LHCN-M2 (cell line): ENCODE data around the gene C2CD2. TPM values are rescaled to one million over a fixed set of nuclear protein-coding genes. Genes with fewer than 3 reads are reported as not detected.
"Not testable (repeated sequence)": the region's sequence is repeated elsewhere in the genome, so short reads cannot be mapped to it uniquely, and the experiment has no call there.

Experiments used
- DNase-seq: peaks from one replicate; pipeline ENCODE4 v3.0.0-alpha.2; 2012; ENCODE audit warnings: low read depth
- polyA plus RNA-seq: library from polyadenylated mRNA; unstranded; fragments of >200 nt; gene quantifications from one replicate; pipeline ENCODE4 v1.2.1, GENCODE V29; 2012; ENCODE audit warnings: missing spikeins
- total RNA-seq: library from RNA; depleted of rRNA; stranded (reverse); fragments of >200 nt; gene quantifications from 2 replicates; pipeline ENCODE4 v1.2.3, GENCODE V29; 2014; rRNA removed

C2CD2 gene
- total RNA-seq: 13.5 and 22.2 TPM in 2 replicates
- 10.0 TPM for polyA plus RNA-seq

GRCh38 chr21:41953831-41954653 is at the start of gene C2CD2:
Gene C2CD2 (minus strand): TSS chr21:41954018. CDS start chr21:41953648, 370 bp downstream.
- DNase-seq: peak; percentile 67

- no peak for DNase-seq
Observed at GRCh38 chr21:42003051-42003461, 49.2 kb upstream of the C2CD2 start.

- peak; percentile 72 for DNase-seq
Observed at GRCh38 chr21:42002421-42002958, 48.7 kb upstream of the C2CD2 start.

GRCh38 chr21:42001781-42002180 is 48.0 kb upstream of the C2CD2 start:
- no peak for DNase-seq

GRCh38 chr21:42000908-42001307 is 47.1 kb upstream of the C2CD2 start:
- no peak for DNase-seq

GRCh38 chr21:41997657-41998056 is 43.8 kb upstream of the C2CD2 start:
- no peak for DNase-seq

- no peak for DNase-seq
Observed at GRCh38 chr21:41995577-41995976, 41.8 kb upstream of the C2CD2 start.

GRCh38 chr21:41994613-41995012 is 40.8 kb upstream of the C2CD2 start:
- DNase-seq: not testable (repeated sequence)

- peak; percentile 81 for DNase-seq
Observed at GRCh38 chr21:41993744-41994143, 39.9 kb upstream of the C2CD2 start.

- DNase-seq: no peak
Observed at GRCh38 chr21:41992576-41992975, 38.8 kb upstream of the C2CD2 start.

GRCh38 chr21:41991659-41992058 is 37.8 kb upstream of the C2CD2 start:
- DNase-seq: no peak

- no peak for DNase-seq
Observed at GRCh38 chr21:41989698-41990097, 35.9 kb upstream of the C2CD2 start.

- no peak for DNase-seq
Observed at GRCh38 chr21:41987310-41987709, 33.5 kb upstream of the C2CD2 start.

- DNase-seq: no peak
Observed at GRCh38 chr21:41985662-41986416, 32.0 kb upstream of the C2CD2 start.

- DNase-seq: no peak
Observed at GRCh38 chr21:41983229-41983628, 29.4 kb upstream of the C2CD2 start.

GRCh38 chr21:41980561-41980960 is 26.7 kb upstream of the C2CD2 start:
- DNase-seq: no peak

GRCh38 chr21:41979751-41980369 is 26.0 kb upstream of the C2CD2 start:
- DNase-seq: no peak

GRCh38 chr21:41979335-41979734 is 25.5 kb upstream of the C2CD2 start:
- no peak for DNase-seq

- DNase-seq: no peak
Observed at GRCh38 chr21:41977034-41977950, 23.5 kb upstream of the C2CD2 start.

GRCh38 chr21:41976611-41977010 is 22.8 kb upstream of the C2CD2 start:
- DNase-seq: no peak
